DMS53 treated with DMSO at 0.1 percent for 48 hours (cell line): ENCODE data around the gene TCERG1L.

Experiments used
- DNase-seq: peaks from one replicate; lab custom pipeline; 2025; ENCODE audit not compliant: unreplicated experiment; lab: John Stamatoyannopoulos, UW

TCERG1L gene

GRCh38 chr10:131231323-131231964 lies 80.1 kb downstream of the TCERG1L start:
- no peak for DNase-seq

- DNase-seq, result no peak
Observed at GRCh38 chr10:131230641-131231322, 80.7 kb downstream of the TCERG1L start.

- no peak for DNase-seq
Observed at GRCh38 chr10:131230166-131230565, 81.4 kb downstream of the TCERG1L start.

GRCh38 chr10:131227163-131227740 lies 84.3 kb downstream of the TCERG1L start:
- no peak for DNase-seq

GRCh38 chr10:131226446-131227162 lies 84.9 kb downstream of the TCERG1L start:
- DNase-seq, result no peak

GRCh38 chr10:131224106-131224505 lies 87.4 kb downstream of the TCERG1L start:
- DNase-seq, result no peak

- DNase-seq, result no peak
Observed at GRCh38 chr10:131223422-131223821, 88.1 kb downstream of the TCERG1L start.

- DNase-seq, result no peak
Observed at GRCh38 chr10:131222986-131223385, 88.5 kb downstream of the TCERG1L start.

GRCh38 chr10:131221632-131222277 lies 89.8 kb downstream of the TCERG1L start:
- no peak for DNase-seq

GRCh38 chr10:131220601-131221171 lies 90.8 kb downstream of the TCERG1L start:
- no peak for DNase-seq

GRCh38 chr10:131219955-131220489 lies 91.5 kb downstream of the TCERG1L start:
- no peak for DNase-seq

GRCh38 chr10:131219584-131219886 lies 92.0 kb downstream of the TCERG1L start:
- DNase-seq, result no peak

GRCh38 chr10:131218811-131219583 lies 92.5 kb downstream of the TCERG1L start:
- no peak for DNase-seq

GRCh38 chr10:131216681-131217230 lies 94.8 kb downstream of the TCERG1L start:
- no peak for DNase-seq

- DNase-seq, result no peak
Observed at GRCh38 chr10:131215776-131216175, 95.7 kb downstream of the TCERG1L start.

- DNase-seq, result no peak
Observed at GRCh38 chr10:131214521-131215244, 96.8 kb downstream of the TCERG1L start.

GRCh38 chr10:131213741-131214505 lies 97.6 kb downstream of the TCERG1L start:
- no peak for DNase-seq

GRCh38 chr10:131212763-131213325 lies 98.7 kb downstream of the TCERG1L start:
- DNase-seq, result no peak
